Activated CD4-positive, alpha-beta T cell treated with anti-CD3 and anti-CD28 coated beads, Interleukin-2, Interleukin-4, amounts not matched to agents 100 ng/mL and 50 ng/mL, durations not matched to agents 16 hours and 8 hours (primary cell): Measurements from ENCODE around the gene GLRA2.
"Not testable (repeated sequence)": the region's sequence is repeated elsewhere in the genome, so short reads cannot be mapped to it uniquely, and the experiment has no call there.

Source experiments
- DNase-seq: peaks from one replicate; pipeline ENCODE4 v3.0.0-alpha.2; 2020; ENCODE audit warnings: low spot score

The GLRA2 gene

GRCh38 chrX:14591976-14592375 lies 62.6 kb downstream of the GLRA2 start:
- DNase-seq: no peak

- DNase-seq: no peak
These were observed 65.2 kb downstream of the GLRA2 start for GRCh38 chrX:14594521-14594920.

GRCh38 chrX:14598330-14598729 lies 69.0 kb downstream of the GLRA2 start:
- DNase-seq: no peak

- no peak for DNase-seq
These were observed 78.2 kb downstream of the GLRA2 start for GRCh38 chrX:14607446-14607985.

GRCh38 chrX:14612450-14612849 lies 83.1 kb downstream of the GLRA2 start:
- not testable (repeated sequence) for DNase-seq

GRCh38 chrX:14616301-14616700 lies 87.0 kb downstream of the GLRA2 start:
- DNase-seq: no peak

GRCh38 chrX:14616836-14617235 lies 87.5 kb downstream of the GLRA2 start:
- DNase-seq: no peak

- DNase-seq: no peak
These were observed 89.0 kb downstream of the GLRA2 start for GRCh38 chrX:14618177-14618965.

GRCh38 chrX:14630733-14631132 lies 101.4 kb downstream of the GLRA2 start:
- DNase-seq: no peak

GRCh38 chrX:14641681-14642655 lies 112.6 kb downstream of the GLRA2 start:
- DNase-seq: no peak

GRCh38 chrX:14660970-14661369 lies 131.6 kb downstream of the GLRA2 start:
- no peak for DNase-seq

- no peak for DNase-seq
These were observed 141.5 kb downstream of the GLRA2 start for GRCh38 chrX:14670819-14671218.

GRCh38 chrX:14672611-14673172 lies 143.4 kb downstream of the GLRA2 start:
- DNase-seq: no peak

GRCh38 chrX:14673236-14673635 lies 143.9 kb downstream of the GLRA2 start:
- no peak for DNase-seq

- DNase-seq: peak; percentile 9
These were observed 144.4 kb downstream of the GLRA2 start for GRCh38 chrX:14673764-14674163.

- DNase-seq: no peak
These were observed 146.2 kb downstream of the GLRA2 start for GRCh38 chrX:14675500-14675899.

- no peak for DNase-seq
These were observed 147.1 kb downstream of the GLRA2 start for GRCh38 chrX:14676431-14676830.

GRCh38 chrX:14688331-14688730 lies 159.0 kb downstream of the GLRA2 start:
- DNase-seq: not testable (repeated sequence)

GRCh38 chrX:14690553-14690952 lies 161.2 kb downstream of the GLRA2 start:
- DNase-seq: no peak

GRCh38 chrX:14694611-14695010 lies 165.3 kb downstream of the GLRA2 start:
- no peak for DNase-seq

GRCh38 chrX:14697451-14697850 lies 168.1 kb downstream of the GLRA2 start:
- DNase-seq: peak; percentile 28

GRCh38 chrX:14698790-14699189 lies 169.5 kb downstream of the GLRA2 start:
- DNase-seq: no peak
